DOHH2 (cell line): ENCODE results near the gene KIF18B.

ENCODE experiments used
- EZH2phosphoT487 ChIP-seq: fragments of 200-600 bp; sonication (generic); IDR thresholded peaks from 2 replicates; pipeline ENCODE4 v1.6.1; 2017; ENCODE audit warnings: borderline replicate concordance, mild to moderate bottlenecking, antibody characterized with exemption, low read length, moderate library complexity, mixed read lengths
- TF ChIP-seq, protein P1 (sequence below): fragments of 200-600 bp; sonication (generic); IDR thresholded peaks from one replicate; pipeline ENCODE4 v1.5.1; 2014; ENCODE audit warnings: antibody characterized with exemption, mild to moderate bottlenecking, low read depth, low read length; ENCODE audit not compliant: poor library complexity, severe bottlenecking

DNA sequence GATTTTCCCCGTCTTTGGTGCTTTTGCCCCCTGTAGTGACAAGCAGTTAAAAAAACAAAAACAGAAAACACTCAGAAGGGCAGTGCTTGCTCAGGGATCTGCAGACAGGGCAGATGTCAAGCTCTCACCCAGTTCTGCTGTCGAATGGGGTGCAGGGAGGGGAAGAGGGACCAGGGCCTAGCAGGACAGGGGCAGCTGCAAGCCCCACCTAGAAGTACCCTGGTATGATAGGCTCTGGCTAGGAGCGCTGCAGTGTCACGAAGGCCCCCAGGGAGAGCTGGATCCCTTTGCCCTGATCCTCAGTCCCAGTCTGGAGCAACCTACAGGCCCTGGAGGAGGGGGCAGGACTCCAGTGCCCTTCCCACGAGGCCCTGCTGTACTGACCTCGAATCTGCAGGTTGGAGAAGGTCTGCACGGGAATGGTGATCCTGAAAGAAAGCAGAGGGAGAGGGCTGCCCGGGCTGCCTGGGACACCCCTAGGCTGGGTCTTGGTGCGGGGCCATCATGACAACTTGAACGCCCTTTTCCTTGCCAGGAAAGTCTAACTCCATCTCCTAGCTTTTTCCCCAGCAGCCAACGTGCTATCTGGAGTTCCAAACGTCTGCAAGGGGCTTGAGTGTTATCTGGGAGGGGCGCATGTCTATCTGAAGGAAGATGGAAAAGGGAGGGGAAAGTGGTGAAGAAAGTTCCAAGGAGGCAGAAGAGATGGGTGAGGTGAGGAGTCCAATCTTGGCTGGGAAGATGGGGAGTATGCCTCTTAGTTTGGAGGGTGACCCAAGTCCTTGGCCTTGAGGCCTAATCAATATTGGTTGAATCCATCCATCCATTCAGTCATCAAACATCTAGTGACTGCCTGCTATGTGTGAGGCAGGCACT, 37.1 kb downstream of the KIF18B start:
- TF ChIP-seq, protein P1, sequence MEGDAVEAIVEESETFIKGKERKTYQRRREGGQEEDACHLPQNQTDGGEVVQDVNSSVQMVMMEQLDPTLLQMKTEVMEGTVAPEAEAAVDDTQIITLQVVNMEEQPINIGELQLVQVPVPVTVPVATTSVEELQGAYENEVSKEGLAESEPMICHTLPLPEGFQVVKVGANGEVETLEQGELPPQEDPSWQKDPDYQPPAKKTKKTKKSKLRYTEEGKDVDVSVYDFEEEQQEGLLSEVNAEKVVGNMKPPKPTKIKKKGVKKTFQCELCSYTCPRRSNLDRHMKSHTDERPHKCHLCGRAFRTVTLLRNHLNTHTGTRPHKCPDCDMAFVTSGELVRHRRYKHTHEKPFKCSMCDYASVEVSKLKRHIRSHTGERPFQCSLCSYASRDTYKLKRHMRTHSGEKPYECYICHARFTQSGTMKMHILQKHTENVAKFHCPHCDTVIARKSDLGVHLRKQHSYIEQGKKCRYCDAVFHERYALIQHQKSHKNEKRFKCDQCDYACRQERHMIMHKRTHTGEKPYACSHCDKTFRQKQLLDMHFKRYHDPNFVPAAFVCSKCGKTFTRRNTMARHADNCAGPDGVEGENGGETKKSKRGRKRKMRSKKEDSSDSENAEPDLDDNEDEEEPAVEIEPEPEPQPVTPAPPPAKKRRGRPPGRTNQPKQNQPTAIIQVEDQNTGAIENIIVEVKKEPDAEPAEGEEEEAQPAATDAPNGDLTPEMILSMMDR = no peak
- no peak for TF ChIP-seq EZH2phosphoT487
